HEK293T (cell line): ENCODE measurements around the gene ZMPSTE24.

Experiments
- ARNT ChIP-seq: fragments of 450-650 bp; IDR thresholded peaks from 2 replicates; pipeline ENCODE4 v1.6.1; 2017; ENCODE audit warnings: mild to moderate bottlenecking
- BHLHE40 ChIP-seq: fragments of 450-650 bp; IDR thresholded peaks from 2 replicates; pipeline ENCODE4 v1.6.1; 2016; ENCODE audit warnings: mild to moderate bottlenecking, moderate library complexity, borderline replicate concordance
- ELF4 ChIP-seq: fragments of 450-650 bp; IDR thresholded peaks from 2 replicates; pipeline ENCODE4 v1.6.1; 2017; ENCODE audit warnings: antibody characterized with exemption
- FOXA1 ChIP-seq: fragments of 450-650 bp; IDR thresholded peaks from 2 replicates; pipeline ENCODE4 v1.6.1; 2016; ENCODE audit warnings: mild to moderate bottlenecking
- FOXK2 ChIP-seq: fragments of 450-650 bp; IDR thresholded peaks from 2 replicates; pipeline ENCODE4 v1.6.1; 2016; ENCODE audit warnings: mild to moderate bottlenecking
- HDGF ChIP-seq: fragments of 450-650 bp; IDR thresholded peaks from 2 replicates; pipeline ENCODE4 v1.6.1; 2017; ENCODE audit warnings: antibody characterized with exemption, borderline replicate concordance
- L3MBTL2 ChIP-seq: fragments of 450-650 bp; conservative IDR thresholded peaks from 2 replicates; pipeline ENCODE4 v1.6.1; 2016; ENCODE audit warnings: mild to moderate bottlenecking
- NFRKB ChIP-seq: fragments of 450-650 bp; IDR thresholded peaks from 2 replicates; pipeline ENCODE4 v1.6.1; 2016; ENCODE audit warnings: mild to moderate bottlenecking, moderate library complexity
- PKNOX1 ChIP-seq: fragments of 450-650 bp; IDR thresholded peaks from 2 replicates; pipeline ENCODE4 v1.6.1; 2016
- SP1 ChIP-seq: fragments of 450-650 bp; IDR thresholded peaks from 2 replicates; pipeline ENCODE4 v1.6.1; 2017
- SUZ12 ChIP-seq: fragments of 450-650 bp; IDR thresholded peaks from 2 replicates; pipeline ENCODE4 v1.6.1; 2016; ENCODE audit warnings: mild to moderate bottlenecking
- TARDBP ChIP-seq: fragments of 450-650 bp; IDR thresholded peaks from 2 replicates; pipeline ENCODE4 v1.6.1; 2016

- no peak for TF ChIP-seq FOXK2
- no peak for TF ChIP-seq L3MBTL2
- no peak for TF ChIP-seq SP1
- no peak for TF ChIP-seq FOXA1
- TF ChIP-seq SUZ12: no peak
- no peak for TF ChIP-seq BHLHE40
- no peak for TF ChIP-seq NFRKB
- no peak for TF ChIP-seq ELF4
- no peak for TF ChIP-seq TARDBP
- no peak for TF ChIP-seq HDGF
- TF ChIP-seq ARNT: no peak
- no peak for TF ChIP-seq PKNOX1
These were observed 16.3 kb downstream of the ZMPSTE24 start for GRCh38 chr1:40274331-40274730.
